PC-3 (cell line): ENCODE data around the gene ZFP92.

Source experiments
- CTCF ChIP-seq: fragments of 300-600 bp; sonication (generic); conservative IDR thresholded peaks from 2 replicates; pipeline ENCODE4 v1.5.1; 2017; ENCODE audit warnings: antibody characterized with exemption, low read depth, mild to moderate bottlenecking, low read length
- EZH2 ChIP-seq: fragments of 300-600 bp; sonication (generic); IDR thresholded peaks from one replicate; pipeline ENCODE4 v1.6.1; 2017; ENCODE audit warnings: antibody characterized with exemption, mild to moderate bottlenecking, low read length; ENCODE audit not compliant: unreplicated experiment
- EZH2phosphoT487 ChIP-seq: fragments of 300-600 bp; sonication (generic); IDR thresholded peaks from 2 replicates; pipeline ENCODE4 v1.6.1; 2018; ENCODE audit warnings: mild to moderate bottlenecking, antibody characterized with exemption, low read length, borderline replicate concordance

DNA sequence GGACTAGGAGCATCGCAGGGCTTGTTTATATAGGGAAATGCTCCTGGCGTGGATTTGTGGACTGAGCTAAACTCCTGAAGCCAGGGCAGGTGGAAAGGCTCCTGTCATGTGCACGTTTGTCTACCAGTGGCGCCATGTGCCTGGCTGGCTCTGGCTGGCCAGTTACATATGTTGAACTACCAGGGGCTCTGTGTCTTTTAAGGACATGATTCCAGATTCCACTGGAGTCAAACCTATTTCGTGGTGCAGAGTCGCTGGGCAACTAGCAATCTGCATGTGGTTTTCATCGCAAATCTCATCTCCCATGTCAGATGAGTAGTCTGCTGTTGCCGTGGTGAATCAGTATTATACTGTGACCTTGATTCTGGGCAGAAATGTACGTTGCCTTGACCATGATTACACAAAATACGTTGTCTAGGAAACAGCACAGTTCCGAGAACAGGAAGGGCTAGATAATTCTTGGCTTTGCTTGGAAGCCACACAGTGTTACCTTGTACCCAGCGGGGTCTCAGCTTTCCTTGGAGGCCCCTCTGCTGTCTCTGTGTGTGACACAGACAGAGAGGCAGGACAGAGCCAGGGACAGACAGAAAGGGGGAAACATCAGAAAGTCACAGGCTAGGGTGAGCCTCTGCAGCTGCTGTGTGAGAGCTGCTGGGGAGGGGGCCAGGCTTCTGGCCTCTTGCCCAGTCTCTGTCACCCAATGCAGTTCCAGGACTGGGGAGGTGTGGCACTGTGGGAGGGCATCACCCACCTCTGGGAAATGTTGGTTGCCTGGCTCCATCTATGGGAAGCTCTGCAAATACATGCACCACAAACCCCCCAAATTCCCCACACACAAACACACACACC, 29.4 kb upstream of the ZFP92 start:
- TF ChIP-seq CTCF (no peak), EZH2phosphoT487 (no peak), EZH2 (no peak)
